HG02973 (cell line): ENCODE measurements around the gene SLC37A2.

Experiments used
- ATAC-seq: cut with Tn5 transposase; IDR thresholded peaks from one replicate; pipeline ENCODE4 v1.9.1; 2021; ENCODE audit warnings: moderate library complexity; ENCODE audit not compliant: unreplicated experiment

SLC37A2 gene

GRCh38 chr11:125108469-125108868 lies 45.4 kb downstream of the SLC37A2 start:
- ATAC-seq = no peak

- no peak for ATAC-seq
Observed at GRCh38 chr11:125110506-125110905, 47.4 kb downstream of the SLC37A2 start.

GRCh38 chr11:125111001-125111342 lies 47.9 kb downstream of the SLC37A2 start:
- no peak for ATAC-seq

GRCh38 chr11:125111343-125112207 lies 48.5 kb downstream of the SLC37A2 start, which contains the start of gene TMEM218:
TSS of gene TMEM218 (minus strand) at chr11:125111626. CDS start at chr11:125102241, 9,385 bp downstream.
- ATAC-seq = peak; percentile 98

- ATAC-seq = no peak
Observed at GRCh38 chr11:125112208-125112604, 49.1 kb downstream of the SLC37A2 start.

- ATAC-seq = no peak
Observed at GRCh38 chr11:125114518-125114917, 51.4 kb downstream of the SLC37A2 start.

- ATAC-seq = no peak
Observed at GRCh38 chr11:125117429-125117828, 54.3 kb downstream of the SLC37A2 start.

GRCh38 chr11:125123194-125123946 lies 60.3 kb downstream of the SLC37A2 start:
- no peak for ATAC-seq

GRCh38 chr11:125123947-125124617 lies 61.0 kb downstream of the SLC37A2 start:
- ATAC-seq = peak; percentile 82

GRCh38 chr11:125124618-125124992 lies 61.5 kb downstream of the SLC37A2 start:
- ATAC-seq = no peak

GRCh38 chr11:125128450-125128849 lies 65.3 kb downstream of the SLC37A2 start:
- ATAC-seq = no peak

GRCh38 chr11:125129316-125129993 lies 66.3 kb downstream of the SLC37A2 start:
- no peak for ATAC-seq

GRCh38 chr11:125132071-125132470 lies 69.0 kb downstream of the SLC37A2 start:
- no peak for ATAC-seq

GRCh38 chr11:125132596-125132995 lies 69.5 kb downstream of the SLC37A2 start:
- ATAC-seq = no peak

- ATAC-seq = no peak
Observed at GRCh38 chr11:125136001-125136400, 72.9 kb downstream of the SLC37A2 start.

- no peak for ATAC-seq
Observed at GRCh38 chr11:125138966-125139365, 75.9 kb downstream of the SLC37A2 start.

- no peak for ATAC-seq
Observed at GRCh38 chr11:125139778-125140177, 76.7 kb downstream of the SLC37A2 start.
